GM19351 (cell line): ENCODE results near the gene RRP12.

Experiments
- ATAC-seq: cut with Tn5 transposase; IDR thresholded peaks from one replicate; pipeline ENCODE4 v1.9.1; 2021; ENCODE audit warnings: mild to moderate bottlenecking, moderate library complexity; ENCODE audit not compliant: unreplicated experiment

RRP12 gene

DNA sequence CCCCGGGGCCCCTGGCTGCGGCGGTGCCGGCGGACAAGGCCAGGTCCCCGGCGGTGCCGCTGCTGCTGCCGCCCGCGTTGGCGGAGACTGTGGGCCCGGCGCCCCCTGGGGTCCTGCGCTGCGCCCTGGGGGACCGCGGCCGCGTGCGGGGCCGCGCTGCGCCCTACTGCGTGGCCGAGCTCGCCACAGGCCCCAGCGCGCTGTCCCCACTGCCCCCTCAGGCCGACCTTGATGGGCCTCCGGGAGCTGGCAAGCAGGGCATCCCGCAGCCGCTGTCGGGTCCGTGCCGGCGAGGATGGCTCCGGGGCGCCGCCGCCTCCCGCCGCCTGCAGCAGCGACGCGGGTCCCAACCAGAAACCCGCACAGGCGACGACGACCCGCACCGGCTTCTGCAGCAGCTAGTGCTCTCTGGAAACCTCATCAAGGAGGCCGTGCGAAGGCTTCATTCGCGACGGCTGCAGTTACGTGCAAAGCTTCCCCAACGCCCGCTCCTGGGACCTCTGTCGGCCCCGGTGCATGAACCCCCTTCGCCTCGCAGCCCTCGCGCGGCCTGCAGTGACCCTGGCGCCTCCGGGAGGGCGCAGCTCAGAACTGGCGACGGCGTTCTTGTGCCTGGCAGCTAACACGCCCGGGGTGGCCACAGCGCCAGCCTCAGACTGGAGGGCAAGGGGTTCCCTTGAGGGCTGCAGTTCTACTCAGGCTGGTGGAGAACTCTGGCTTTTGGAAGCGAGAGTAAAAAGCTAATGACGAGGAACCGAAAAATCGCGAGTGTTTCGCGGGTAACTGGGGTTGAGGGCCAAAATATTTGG is 81.3 kb downstream of the RRP12 start:
- ATAC-seq, result peak; percentile 46

GRCh38 chr10:97318772-97319651 is 82.1 kb downstream of the RRP12 start, which contains the start of gene FRAT1:
TSS of gene FRAT1 (plus strand) at chr10:97319271. CDS start at chr10:97319454, 183 bp downstream.
- ATAC-seq, result peak; percentile 78

- no peak for ATAC-seq
These were observed 86.5 kb downstream of the RRP12 start for GRCh38 chr10:97314671-97315070.

DNA sequence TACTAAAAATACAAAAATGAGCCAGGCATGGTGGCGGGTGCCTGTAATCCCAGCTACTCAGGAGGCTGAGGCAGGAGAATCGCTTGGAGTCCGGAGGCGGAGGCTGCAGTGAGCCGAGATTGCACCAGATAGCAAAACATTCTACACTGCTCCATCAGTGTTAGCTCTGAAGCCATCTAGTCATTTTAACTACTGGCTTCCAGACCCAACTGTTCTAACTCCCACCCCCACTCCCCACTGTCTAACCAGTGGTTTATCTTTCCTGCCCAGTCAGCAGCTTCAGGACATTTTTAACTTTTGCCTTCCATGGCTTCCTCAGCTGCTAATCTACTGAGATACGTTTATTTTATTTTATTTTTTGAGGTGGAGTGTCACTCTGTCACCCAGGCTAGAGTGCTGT is 88.2 kb downstream of the RRP12 start:
- ATAC-seq, result no peak

DNA sequence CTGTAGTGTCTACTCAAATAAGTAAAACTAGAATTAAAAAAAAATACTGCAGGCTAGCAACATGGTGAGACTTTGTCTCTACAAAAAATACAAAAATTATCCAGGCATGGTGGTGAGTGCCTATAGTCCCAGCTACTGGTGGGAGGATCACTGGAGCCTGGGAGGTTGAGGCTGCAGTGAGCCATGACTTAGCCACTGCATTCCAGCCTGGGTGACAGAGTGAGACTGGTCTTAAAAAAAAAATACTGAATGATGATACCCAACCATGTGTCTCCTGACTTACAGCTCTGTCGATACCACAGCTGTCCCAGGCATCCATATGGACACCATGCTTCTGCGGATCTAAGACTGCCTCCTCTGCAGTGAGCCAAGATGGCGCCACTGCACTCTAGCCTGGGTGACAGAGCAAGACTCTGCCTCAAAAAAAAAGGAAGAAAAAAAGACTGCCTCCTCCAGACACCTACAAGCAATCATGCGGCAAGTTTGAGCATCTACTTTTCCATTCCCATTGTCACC is 90.0 kb downstream of the RRP12 start:
- ATAC-seq, result no peak

GRCh38 chr10:97307866-97308780 is 93.0 kb downstream of the RRP12 start:
- ATAC-seq, result no peak

DNA sequence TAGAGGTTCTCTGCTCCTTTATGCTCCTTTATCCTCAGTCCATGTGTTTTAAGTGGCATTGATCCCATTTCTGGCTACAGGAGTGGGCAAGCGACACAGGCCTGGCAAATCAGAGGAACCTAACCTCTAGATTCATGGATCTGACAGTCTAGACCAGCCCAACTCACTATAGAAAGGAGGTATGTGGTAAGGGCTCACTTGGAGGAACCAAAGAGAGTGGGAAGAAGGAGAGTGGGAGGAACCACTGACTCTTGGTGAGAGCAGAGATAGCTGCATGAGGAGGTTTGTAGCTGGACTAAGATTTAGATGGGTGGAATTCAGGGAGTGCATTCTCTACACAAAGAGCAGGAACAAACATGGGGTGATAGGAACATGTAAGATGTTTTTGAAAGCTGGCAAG is 93.7 kb downstream of the RRP12 start:
- no peak for ATAC-seq
